ENCODE data around the gene ARL16.

ARL16 gene

DNA sequence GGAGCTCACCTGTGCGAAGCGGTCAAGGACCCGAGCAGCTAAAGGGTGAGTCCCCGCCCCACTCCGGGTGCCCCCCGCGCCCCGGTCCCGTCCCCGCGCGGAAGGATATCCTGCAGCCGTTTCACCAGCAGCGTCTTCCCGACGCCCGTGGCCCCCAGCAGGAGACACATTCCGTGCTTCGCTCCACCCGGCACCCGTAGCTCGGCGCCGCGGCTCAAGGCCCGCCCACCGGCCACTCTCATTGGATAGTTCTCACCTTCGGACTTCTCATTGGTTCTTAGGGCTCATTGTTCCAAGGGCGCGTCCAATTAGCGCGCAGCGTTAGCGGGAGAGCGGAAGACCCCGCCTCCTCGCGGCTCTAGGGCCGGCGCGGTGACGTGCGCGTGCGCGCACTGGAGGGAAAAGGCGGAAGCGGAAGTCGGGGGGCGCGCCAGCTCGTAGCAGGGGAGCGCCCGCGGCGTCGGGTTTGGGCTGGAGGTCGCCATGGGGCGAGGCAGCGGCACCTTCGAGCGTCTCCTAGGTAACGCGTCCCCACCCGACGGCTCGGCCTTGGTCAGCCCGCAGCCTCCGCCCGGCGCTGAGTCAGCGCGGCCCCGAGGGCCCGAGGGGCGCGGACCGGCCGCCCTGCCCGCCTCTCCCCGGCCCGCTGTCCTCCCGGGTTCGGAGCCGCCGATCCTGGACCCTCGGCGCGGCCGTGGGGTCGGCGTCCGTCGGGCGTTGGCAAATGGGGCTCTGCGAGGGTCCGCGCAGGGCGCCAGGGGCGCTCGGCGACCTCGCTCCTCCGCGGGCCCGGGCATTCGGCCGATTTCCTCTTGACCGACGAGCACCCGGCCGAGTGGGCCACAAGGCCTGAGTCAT lies at the start of gene ARL16, which contains the start of gene HGS:
ARL16 (minus strand) TSS at position 214 of the 858 bp plus-strand sequence; CDS start at position 170, 44 bp downstream.
HGS (plus strand) TSS at position 428 of the 858 bp plus-strand sequence; CDS start at position 484, 56 bp downstream.
- in situ Hi-C loops (cut with MboI; ENCODE audit: low sequenced_read_pairs), result no loop called here

DNA sequence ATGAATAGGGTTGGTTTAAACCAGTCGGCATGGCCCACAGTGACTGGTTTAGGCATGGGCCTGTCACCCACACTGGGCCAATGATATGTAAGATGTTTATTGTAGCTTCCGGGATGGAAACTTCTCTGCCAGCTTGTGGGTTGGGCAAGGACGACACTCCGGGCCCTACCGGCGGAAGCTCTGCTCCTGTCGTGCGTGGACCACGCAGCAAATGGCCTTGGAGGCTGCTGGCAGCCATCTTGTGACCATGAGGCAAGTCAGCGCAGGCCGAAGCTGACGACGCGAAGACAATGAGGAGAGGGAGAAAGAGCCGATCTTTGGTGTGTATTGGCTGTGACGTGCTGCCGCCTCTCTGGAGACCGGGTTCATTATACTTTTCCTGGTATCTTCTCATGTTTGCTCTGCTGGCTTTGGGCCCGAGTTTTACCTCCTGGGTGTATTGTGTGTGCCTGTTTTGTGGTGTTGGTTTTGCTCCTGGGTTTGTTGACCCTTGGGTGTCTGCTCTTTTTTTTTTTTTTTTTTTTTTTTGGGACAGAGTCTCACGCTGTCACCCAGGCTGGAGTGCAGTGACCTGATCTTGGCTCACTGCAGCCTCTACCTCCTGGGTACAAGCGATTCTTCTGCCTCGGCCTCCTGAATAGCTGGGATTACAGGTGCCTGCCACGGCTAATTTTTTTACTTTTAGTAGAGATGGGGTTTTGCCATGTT lies 43.9 kb upstream of the ARL16 start:
- in situ Hi-C loops (cut with MboI; ENCODE audit: low sequenced_read_pairs), result no loop called here

- in situ Hi-C loops (cut with MboI; ENCODE audit: low sequenced_read_pairs), result no loop called here
These were observed 42.4 kb upstream of the ARL16 start for GRCh38 chr17:81726004-81726403.

- in situ Hi-C loops (cut with MboI; ENCODE audit: low sequenced_read_pairs), result no loop called here
These were observed 41.8 kb upstream of the ARL16 start for GRCh38 chr17:81725439-81725838.

- in situ Hi-C loops (cut with MboI; ENCODE audit: low sequenced_read_pairs), result no loop called here
These were observed 40.1 kb upstream of the ARL16 start for GRCh38 chr17:81723651-81724209.

- in situ Hi-C loops (cut with MboI; ENCODE audit: low sequenced_read_pairs), result no loop called here
These were observed 38.9 kb upstream of the ARL16 start for GRCh38 chr17:81722184-81723120.

- in situ Hi-C loops (cut with MboI; ENCODE audit: low sequenced_read_pairs), result no loop called here
These were observed 36.9 kb upstream of the ARL16 start for GRCh38 chr17:81720267-81721071.

DNA sequence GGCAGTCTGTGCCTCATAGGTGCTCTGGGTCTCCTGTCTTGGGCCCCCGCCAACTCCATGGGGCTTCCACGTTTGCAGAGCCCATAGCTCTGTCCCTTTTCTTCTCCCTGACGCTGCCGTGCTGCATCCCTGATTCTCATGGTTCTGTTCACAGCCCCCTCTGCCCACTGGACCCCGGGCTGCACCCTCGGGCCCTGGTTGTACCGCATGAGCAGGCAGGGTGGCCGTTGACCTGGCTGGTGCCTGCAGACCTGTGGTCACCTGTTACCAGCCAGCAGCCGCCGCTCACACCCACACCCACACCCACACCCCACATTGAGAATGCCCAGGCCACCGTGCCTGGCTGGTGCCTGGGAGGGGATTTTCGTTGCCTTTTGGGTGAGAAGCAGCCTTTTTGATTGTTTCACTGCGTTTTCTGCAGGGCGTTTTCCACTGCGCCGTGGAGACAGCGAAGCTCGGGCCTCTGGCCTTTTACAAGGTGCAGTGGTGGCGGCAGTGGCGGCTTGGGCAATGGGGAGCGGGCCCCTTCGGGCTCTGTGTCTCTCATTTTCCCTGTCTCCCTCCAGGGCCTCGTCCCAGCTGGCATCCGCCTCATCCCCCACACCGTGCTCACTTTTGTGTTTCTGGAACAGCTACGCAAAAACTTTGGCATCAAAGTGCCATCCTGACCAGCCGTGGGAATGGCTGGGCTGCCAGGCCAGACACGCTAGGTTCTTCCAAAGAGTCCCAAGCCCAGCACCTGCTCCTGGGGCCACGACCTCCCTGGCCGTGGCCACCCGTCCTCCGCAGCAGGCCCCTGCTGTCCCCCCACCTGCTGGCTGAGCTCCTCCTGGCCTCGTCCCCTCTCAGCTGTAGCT lies 36.0 kb upstream of the ARL16 start:
- in situ Hi-C loops (cut with MboI; ENCODE audit: low sequenced_read_pairs), result no loop called here

GRCh38 chr17:81717766-81718089 lies 34.1 kb upstream of the ARL16 start:
- in situ Hi-C loops (cut with MboI; ENCODE audit: low sequenced_read_pairs), result no loop called here

GRCh38 chr17:81717049-81717765 lies 33.6 kb upstream of the ARL16 start:
- in situ Hi-C loops (cut with MboI; ENCODE audit: low sequenced_read_pairs), result no loop called here

DNA sequence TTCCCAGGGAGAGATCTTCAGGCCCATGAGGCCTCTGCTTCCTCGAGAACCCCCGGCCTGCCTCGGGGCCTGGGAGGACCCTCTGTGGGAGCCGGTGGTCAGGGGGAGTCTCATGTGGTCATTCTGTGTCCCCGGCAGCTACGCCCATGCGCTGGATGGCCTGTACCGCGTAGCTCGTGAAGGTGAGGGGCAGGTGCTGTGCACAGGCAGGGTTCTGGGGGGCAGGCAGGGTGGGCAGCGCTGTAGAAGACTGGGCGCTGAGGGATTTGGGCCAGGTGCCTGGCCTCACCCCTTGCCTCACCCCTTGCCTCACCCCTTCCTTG lies 33.0 kb upstream of the ARL16 start:
- in situ Hi-C loops (cut with MboI; ENCODE audit: low sequenced_read_pairs), result no loop called here

GRCh38 chr17:81715872-81716673 lies 32.5 kb upstream of the ARL16 start:
- in situ Hi-C loops (cut with MboI; ENCODE audit: low sequenced_read_pairs), result no loop called here

DNA sequence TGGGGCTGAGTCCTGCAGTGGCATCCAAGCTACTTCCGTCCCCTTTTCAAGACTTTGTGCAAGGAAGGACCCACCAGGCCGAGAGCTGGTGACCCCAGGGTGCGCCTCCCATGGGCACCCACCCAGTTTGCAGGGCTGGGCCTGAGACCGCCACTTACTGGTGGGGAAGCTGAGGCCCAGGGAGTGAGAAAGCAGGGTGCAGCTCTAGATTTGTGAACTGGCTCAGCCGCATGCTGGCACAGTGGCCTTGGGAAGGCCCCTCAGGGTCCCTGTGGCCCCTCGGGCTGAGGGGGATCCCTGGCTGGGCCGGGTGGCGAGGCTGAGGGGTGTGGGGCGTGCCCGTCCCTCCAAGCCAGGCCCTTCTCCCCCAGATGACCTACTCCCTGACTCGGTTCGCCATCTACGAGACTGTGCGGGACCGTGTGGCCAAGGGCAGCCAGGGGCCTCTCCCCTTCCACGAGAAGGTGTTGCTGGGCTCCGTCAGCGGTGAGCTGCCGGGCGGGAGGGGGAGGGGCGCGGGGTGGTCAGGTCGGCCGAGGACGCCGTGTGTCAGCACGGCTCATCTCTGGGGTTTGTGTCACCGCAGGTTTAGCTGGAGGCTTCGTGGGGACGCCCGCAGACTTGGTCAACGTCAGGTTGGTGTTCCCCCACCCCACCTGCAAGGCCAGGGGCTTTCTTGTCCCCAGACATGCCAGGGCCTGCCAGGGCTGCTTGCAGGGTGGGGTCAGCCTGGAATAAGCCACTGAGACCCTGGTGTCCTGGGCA lies 31.7 kb upstream of the ARL16 start:
- in situ Hi-C loops (cut with MboI; ENCODE audit: low sequenced_read_pairs), result no loop called here

DNA sequence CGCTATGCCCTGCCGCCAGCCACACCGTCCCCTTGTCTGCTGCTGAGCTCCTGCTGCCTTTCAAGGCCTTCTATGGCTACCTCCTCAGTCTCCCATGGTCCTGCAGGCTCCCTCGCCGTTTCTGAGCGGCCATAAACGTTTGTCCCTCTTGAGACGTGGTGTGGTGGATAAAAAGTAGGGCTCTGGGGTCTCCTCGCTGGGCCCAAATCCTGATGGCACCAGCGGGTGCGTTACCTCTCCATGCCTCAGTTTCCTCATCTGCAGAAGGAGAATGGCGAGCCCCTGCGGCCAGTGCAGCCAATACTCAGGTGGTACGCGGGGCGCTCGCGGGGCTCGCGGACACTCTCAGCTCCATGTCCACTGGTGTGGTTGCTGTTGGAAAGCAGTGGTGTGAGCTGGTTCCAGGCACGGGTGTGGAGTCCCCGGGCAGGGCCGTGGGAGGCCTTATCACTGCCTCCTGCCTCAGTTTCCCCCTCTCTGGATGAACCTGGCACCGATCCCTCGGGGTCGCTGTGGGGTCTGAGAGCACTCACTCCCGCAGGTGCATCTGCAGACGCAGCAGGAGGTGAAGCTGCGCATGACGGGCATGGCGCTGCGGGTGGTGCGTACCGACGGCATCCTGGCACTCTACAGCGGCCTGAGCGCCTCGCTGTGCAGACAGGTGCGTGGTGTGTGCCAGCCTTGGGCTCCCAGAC lies 31.0 kb upstream of the ARL16 start:
- in situ Hi-C loops (cut with MboI; ENCODE audit: low sequenced_read_pairs), result no loop called here

DNA sequence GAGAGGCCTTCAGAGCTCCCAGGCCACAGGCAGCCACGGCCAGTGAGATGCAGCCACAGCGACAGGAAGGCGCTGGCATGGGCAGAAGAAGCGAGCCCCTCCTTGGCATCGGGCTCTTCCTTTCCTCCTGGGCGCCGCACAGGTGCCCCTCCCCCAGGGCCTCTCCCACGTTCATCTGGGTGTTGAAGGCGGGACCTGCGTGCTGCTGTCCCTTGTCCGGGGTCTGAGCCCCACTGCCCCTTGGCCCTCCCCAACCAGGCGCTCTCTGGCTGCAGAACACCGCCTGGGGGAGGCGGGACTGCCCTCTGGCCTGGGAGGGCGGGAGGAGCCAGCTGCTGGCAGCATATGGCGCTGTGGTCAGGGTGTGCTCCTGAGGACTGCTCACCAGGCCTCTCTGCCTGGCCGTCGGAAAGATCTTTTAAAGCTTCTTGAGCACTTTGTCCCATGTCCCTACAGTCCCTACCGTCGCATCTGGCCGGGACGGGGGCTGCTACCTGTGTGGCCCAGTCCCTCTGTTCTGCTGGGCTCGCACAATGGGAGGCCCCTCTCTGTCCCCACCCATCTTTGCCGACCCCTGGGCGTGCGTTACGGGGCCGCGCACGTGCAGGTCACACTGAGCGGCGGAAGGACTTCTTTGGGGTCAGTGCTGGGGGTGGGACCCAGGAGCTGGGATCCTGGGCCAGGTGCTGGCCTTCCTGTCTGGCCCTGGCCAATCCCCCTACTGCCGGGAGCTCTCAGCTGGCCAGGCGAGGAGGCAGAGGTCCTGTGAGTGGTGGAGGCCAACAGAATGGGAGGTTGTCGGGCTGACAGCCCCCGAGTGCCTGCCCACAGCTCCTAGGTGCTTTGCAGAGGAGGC lies 30.2 kb upstream of the ARL16 start:
- in situ Hi-C loops (cut with MboI; ENCODE audit: low sequenced_read_pairs), result no loop called here

Data from hTERT RPE-1 (cell line).